Measurements from ENCODE around the gene ALDH1L1.

- TF ChIP-seq CTCF (IDR thresholded peaks at IDR 0.05; ENCODE audit: insufficient read depth, low read length, poor library complexity, severe bottlenecking) (no peak), EZH2phosphoT487 (conservative IDR thresholded peaks at IDR 0.05; ENCODE audit: low read length) (no peak)
These were observed 101.5 kb downstream of the ALDH1L1 start for GRCh38 chr3:126078866-126079265.

Data from SU-DHL-6 (cell line).